Fibroblast of upper back skin (primary cell): ENCODE results near the gene ADAMTS14.
"Not testable (repeated sequence)": the region's sequence is repeated elsewhere in the genome, so short reads cannot be mapped to it uniquely, and the experiment has no call there.

ENCODE experiments used
- DNase-seq: peaks from one replicate; pipeline ENCODE4 v3.0.0-alpha.2; 2013

ADAMTS14 gene

GRCh38 chr10:70757856-70758255, 85.5 kb downstream of the ADAMTS14 start:
- no peak for DNase-seq

- peak; percentile 75 for DNase-seq
Measured at GRCh38 chr10:70758757-70759514, 86.6 kb downstream of the ADAMTS14 start.

- DNase-seq, result peak; percentile 21
Measured at GRCh38 chr10:70759781-70760180, 87.5 kb downstream of the ADAMTS14 start.

GRCh38 chr10:70760271-70760787, 88.0 kb downstream of the ADAMTS14 start:
- no peak for DNase-seq

GRCh38 chr10:70761031-70761601, 88.8 kb downstream of the ADAMTS14 start:
- DNase-seq, result peak; percentile 48

- no peak for DNase-seq
Measured at GRCh38 chr10:70761727-70762350, 89.5 kb downstream of the ADAMTS14 start.

GRCh38 chr10:70762441-70763175, 90.3 kb downstream of the ADAMTS14 start:
- no peak for DNase-seq

GRCh38 chr10:70763567-70763966, 91.3 kb downstream of the ADAMTS14 start:
- DNase-seq, result no peak

GRCh38 chr10:70765794-70766594, 93.7 kb downstream of the ADAMTS14 start:
- DNase-seq, result no peak

- DNase-seq, result not testable (repeated sequence)
Measured at GRCh38 chr10:70768026-70768685, 95.8 kb downstream of the ADAMTS14 start.

- DNase-seq, result no peak
Measured at GRCh38 chr10:70769121-70769520, 96.8 kb downstream of the ADAMTS14 start.

- no peak for DNase-seq
Measured at GRCh38 chr10:70770001-70770400, 97.7 kb downstream of the ADAMTS14 start.

- DNase-seq, result not testable (repeated sequence)
Measured at GRCh38 chr10:70770516-70770915, 98.2 kb downstream of the ADAMTS14 start.

GRCh38 chr10:70771311-70772194, 99.2 kb downstream of the ADAMTS14 start:
- no peak for DNase-seq

GRCh38 chr10:70772627-70773026, 100.3 kb downstream of the ADAMTS14 start:
- DNase-seq, result no peak

GRCh38 chr10:70773461-70773860, 101.2 kb downstream of the ADAMTS14 start:
- no peak for DNase-seq

- no peak for DNase-seq
Measured at GRCh38 chr10:70773965-70774809, 101.9 kb downstream of the ADAMTS14 start.

GRCh38 chr10:70774810-70775678, 102.7 kb downstream of the ADAMTS14 start:
- no peak for DNase-seq
